GM23248 (cell line): ENCODE data around the gene CDK3. TPM values are rescaled to one million over a fixed set of nuclear protein-coding genes. Genes with fewer than 3 reads are reported as not detected.

Experiments
- DNase-seq: peaks from one replicate; pipeline ENCODE4 v3.0.0-alpha.2; 2015
- H2AFZ ChIP-seq: fragments of 200-600 bp; sonication (generic); 2 replicates; pipeline ENCODE4 v1.6.1; 2016; ENCODE audit warnings: antibody characterized with exemption
- H3F3A ChIP-seq: fragments of 200-600 bp; sonication (generic); 2 replicates; pipeline ENCODE4 v1.6.1; 2016; ENCODE audit warnings: mild to moderate bottlenecking, antibody characterized with exemption, mixed run types; ENCODE audit not compliant: insufficient read depth
- H3K27ac ChIP-seq: fragments of 200-600 bp; sonication (generic); 2 replicates; pipeline ENCODE4 v1.5.1; 2016; ENCODE audit warnings: mild to moderate bottlenecking
- H3K27me3 ChIP-seq: fragments of 200-600 bp; sonication (generic); replicated peaks from 2 replicates; pipeline ENCODE4 v1.6.1; 2016; ENCODE audit warnings: mild to moderate bottlenecking; ENCODE audit not compliant: insufficient read depth
- H3K36me3 ChIP-seq: fragments of 200-600 bp; sonication (generic); 2 replicates; pipeline ENCODE4 v1.6.1; 2016; ENCODE audit warnings: low read depth, mild to moderate bottlenecking
- H3K4me1 ChIP-seq: fragments of 200-600 bp; sonication (generic); 2 replicates; pipeline ENCODE4 v1.6.1; 2016; ENCODE audit warnings: mild to moderate bottlenecking; ENCODE audit not compliant: insufficient read depth
- H3K4me2 ChIP-seq: fragments of 200-600 bp; sonication (generic); one replicate; pipeline ENCODE4 v1.6.1; 2016; ENCODE audit warnings: mild to moderate bottlenecking; ENCODE audit not compliant: unreplicated experiment
- H3K4me3 ChIP-seq: fragments of 200-600 bp; sonication (generic); 2 replicates; pipeline ENCODE4 v1.5.1; 2016; ENCODE audit warnings: mild to moderate bottlenecking
- H3K79me2 ChIP-seq: fragments of 200-600 bp; sonication (generic); 2 replicates; pipeline ENCODE4 v1.6.1; 2016; ENCODE audit warnings: mild to moderate bottlenecking; ENCODE audit not compliant: insufficient read depth
- H3K9ac ChIP-seq: fragments of 200-600 bp; sonication (generic); 2 replicates; pipeline ENCODE4 v1.6.1; 2016; ENCODE audit warnings: mild to moderate bottlenecking
- H3K9me2 ChIP-seq: fragments of 200-600 bp; sonication (generic); 2 replicates; pipeline ENCODE4 v1.6.1; 2016; ENCODE audit warnings: mixed run types, mild to moderate bottlenecking, moderate library complexity; ENCODE audit not compliant: insufficient read depth
- H3K9me3 ChIP-seq: fragments of 200-600 bp; sonication (generic); one replicate; pipeline ENCODE4 v1.6.1; 2017; ENCODE audit warnings: low read depth
- H4K20me1 ChIP-seq: fragments of 200-600 bp; sonication (generic); 2 replicates; pipeline ENCODE4 v1.6.0; 2016; ENCODE audit not compliant: insufficient read depth
- EZH2 ChIP-seq: fragments of 200-600 bp; sonication (generic); IDR thresholded peaks from 2 replicates; pipeline ENCODE4 v1.6.1; 2018; ENCODE audit warnings: antibody characterized with exemption, mild to moderate bottlenecking; ENCODE audit not compliant: insufficient read depth, poor library complexity, severe bottlenecking
- EZH2phosphoT487 ChIP-seq: fragments of 200-600 bp; sonication (generic); IDR thresholded peaks from 2 replicates; pipeline ENCODE4 v1.6.1; 2018; ENCODE audit warnings: antibody characterized with exemption, moderate library complexity, mild to moderate bottlenecking, low read depth; ENCODE audit not compliant: insufficient read depth
- WGBS, 2 experiments: methylation state at CpG; one replicate each; pipeline ENCODE4 v1.1.6; 2015 to 2017; ENCODE audit warnings: low lambda C conversion rate in 2 of 2, low coverage in 1 of 2; ENCODE audit errors: missing lambda C conversion rate in 2 of 2; 5-methylcytosine and 5-hydroxymethylcytosine counted together
- in situ Hi-C: fragments of 300-500 bp; cut with MboI; formaldehyde crosslinking; loops from 2 replicates; pipeline ENCODE4 v1.15.0; 2020
- polyA plus RNA-seq: library from polyadenylated mRNA; unstranded; fragments of >200 nt; fragmentation: Nextera tagmentation; extraction: Ambion mirVana; gene quantifications from 2 replicates; pipeline ENCODE4 v1.2.1, GENCODE V29; 2016
- total RNA-seq: library from RNA; depleted of rRNA; stranded (reverse); fragments of >200 nt; shearing (Covaris generic); gene quantifications from 2 replicates; pipeline ENCODE4 v1.2.3, GENCODE V29; 2014

The CDK3 gene
- total and polyA plus RNA-seq, 2 experiments from 2014 or later: 0.43 to 2.0 TPM

DNA sequence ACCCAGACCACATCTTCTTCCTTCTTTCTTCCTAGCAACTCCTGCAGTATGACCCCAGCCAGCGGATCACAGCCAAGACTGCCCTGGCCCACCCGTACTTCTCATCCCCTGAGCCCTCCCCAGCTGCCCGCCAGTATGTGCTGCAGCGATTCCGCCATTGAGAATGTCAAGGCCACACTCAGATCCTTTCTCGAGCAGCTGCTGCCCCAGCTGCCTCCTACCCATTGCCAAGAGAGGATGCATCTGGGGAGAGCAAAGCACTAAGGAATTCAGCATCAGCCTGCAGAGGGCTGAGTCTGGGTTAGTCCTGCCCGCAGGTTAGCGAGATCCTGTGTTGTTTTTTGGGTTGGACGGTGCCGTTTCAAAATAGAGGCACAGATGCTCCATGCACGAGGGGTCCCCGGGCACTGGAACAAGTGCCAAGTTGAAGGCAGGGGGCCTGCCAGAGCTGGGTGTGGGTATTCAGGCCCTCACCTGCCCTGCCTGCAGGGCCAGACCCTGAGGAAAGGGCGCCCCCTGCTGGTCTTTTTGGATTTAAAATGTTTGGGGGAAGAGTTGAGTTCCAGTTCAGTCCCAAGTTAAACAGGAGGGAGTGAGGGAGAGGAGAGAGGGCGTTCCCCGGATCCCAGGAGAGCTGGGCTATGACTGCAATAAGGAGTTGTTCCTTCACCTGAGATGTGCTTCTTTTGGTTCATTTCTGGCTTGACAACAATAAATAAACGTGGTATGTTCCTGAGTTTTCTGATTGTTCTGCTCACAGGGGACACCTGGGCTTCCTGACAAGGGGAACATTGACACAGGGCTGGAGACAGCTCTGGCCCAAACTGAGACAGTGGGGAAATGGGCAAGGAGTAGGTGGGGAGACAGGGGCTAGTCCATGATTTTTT, 4.9 kb downstream of the CDK3 start:
- Histone ChIP-seq H3F3A (no peaks in the 10 kb centered on the region), H3K79me2 (no peaks in the 10 kb centered on the region), H3K27ac (no peak overlapping the region), H3K4me1 (no peaks in the 10 kb centered on the region), H2AFZ (no peak overlapping the region), H3K4me3 (no peak overlapping the region), H3K9me2 (no peaks in the 10 kb centered on the region), H3K4me2 (no peak overlapping the region), H4K20me1 (no peaks in the 10 kb centered on the region), H3K27me3 (no peaks in the 10 kb centered on the region), H3K36me3 (no peaks in the 10 kb centered on the region), H3K9ac (no peak overlapping the region), H3K9me3 (no peaks in the 10 kb centered on the region)
- in situ Hi-C loops: no loop called here
- peak; percentile 67 for DNase-seq
- 42 to 44% methylated on average over 16 of the region's 16 CpGs for WGBS, 2 experiments
- TF ChIP-seq EZH2phosphoT487: no peak
- no peak for TF ChIP-seq EZH2

DNA sequence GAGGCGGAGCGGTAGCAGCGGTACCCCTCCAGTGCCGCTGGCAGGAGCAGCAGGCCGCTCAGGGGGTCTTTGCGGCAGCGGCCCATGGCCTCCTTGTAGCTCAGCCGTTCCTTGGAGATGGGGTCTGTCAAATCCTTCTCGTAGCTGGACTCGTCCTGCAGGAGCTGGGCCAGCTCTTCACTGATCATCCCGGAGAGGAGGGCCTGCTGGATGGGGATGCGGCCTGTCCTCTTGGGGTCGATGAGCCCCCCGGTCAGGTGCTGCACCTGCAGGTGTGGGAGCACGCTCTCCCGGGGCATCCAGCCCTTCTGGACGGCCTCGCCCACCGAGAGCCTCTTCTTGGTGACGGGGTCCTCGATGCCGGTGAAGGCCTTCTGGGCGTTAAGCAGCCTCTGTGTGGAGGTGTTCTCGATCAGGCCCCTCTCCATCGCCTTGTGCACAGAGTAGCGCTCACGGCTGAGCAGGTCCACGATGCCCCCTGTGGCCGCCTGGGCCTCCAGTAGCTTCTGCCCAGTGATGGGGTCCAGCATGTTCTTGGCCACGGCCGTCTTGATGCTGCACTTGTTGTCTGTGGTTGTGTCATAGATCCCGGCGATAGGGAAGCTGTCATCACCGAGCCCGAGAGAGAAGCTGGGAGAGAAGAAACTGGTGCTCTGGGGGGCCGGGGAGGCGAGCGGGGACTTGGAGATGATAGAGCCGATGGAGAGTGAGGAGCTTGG, 6.6 kb downstream of the CDK3 start:
- no peaks in the 10 kb centered on the region for H3K9me2 ChIP-seq
- no peaks in the 10 kb centered on the region for H3K9me3 ChIP-seq
- no peak overlapping the region for H3K9ac ChIP-seq
- no peak for DNase-seq
- no peaks in the 10 kb centered on the region for H3F3A ChIP-seq
- no peak overlapping the region for H3K4me2 ChIP-seq
- no peaks in the 10 kb centered on the region for H3K27me3 ChIP-seq
- H4K20me1 ChIP-seq: no peaks in the 10 kb centered on the region
- no peak overlapping the region for H3K4me3 ChIP-seq
- WGBS, 2 experiments: 79 to 84% methylated on average over 27 to 39 of the region's 39 CpGs
- no peak for TF ChIP-seq EZH2phosphoT487
- no peaks in the 10 kb centered on the region for H3K4me1 ChIP-seq
- no peaks in the 10 kb centered on the region for H3K36me3 ChIP-seq
- in situ Hi-C loops: no loop called here
- no peak overlapping the region for H3K27ac ChIP-seq
- H2AFZ ChIP-seq: no peak overlapping the region
- no peaks in the 10 kb centered on the region for H3K79me2 ChIP-seq

DNA sequence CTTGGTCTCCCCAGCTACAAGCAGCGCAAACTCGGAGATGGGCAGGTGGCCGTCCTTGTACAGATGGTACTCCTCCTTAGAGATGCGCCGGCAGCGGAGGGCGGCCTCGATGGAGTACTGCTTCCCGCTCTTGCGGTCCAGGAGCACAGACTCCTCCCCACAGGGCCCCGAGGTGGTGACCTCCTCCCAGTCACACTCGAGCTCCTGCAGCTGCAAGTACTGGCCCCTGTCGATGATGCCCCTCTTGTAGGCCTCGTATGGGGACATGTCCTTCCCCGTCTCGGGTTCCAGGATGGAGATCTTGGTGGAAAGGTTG, 7.2 kb downstream of the CDK3 start:
- no peak for DNase-seq
- no peaks in the 10 kb centered on the region for H4K20me1 ChIP-seq
- H3K4me3 ChIP-seq: no peak overlapping the region
- H3K27me3 ChIP-seq: no peaks in the 10 kb centered on the region
- H3K4me1 ChIP-seq: no peaks in the 10 kb centered on the region
- H3F3A ChIP-seq: no peaks in the 10 kb centered on the region
- no peaks in the 10 kb centered on the region for H3K9me2 ChIP-seq
- no peak for TF ChIP-seq EZH2phosphoT487
- TF ChIP-seq EZH2: no peak
- H3K9ac ChIP-seq: no peak overlapping the region
- no peak overlapping the region for H3K4me2 ChIP-seq
- H2AFZ ChIP-seq: no peak overlapping the region
- no peaks in the 10 kb centered on the region for H3K36me3 ChIP-seq
- in situ Hi-C loops: no loop called here
- H3K9me3 ChIP-seq: no peaks in the 10 kb centered on the region
- 70 to 78% methylated on average over 16 of the region's 16 CpGs for WGBS, 2 experiments
- no peaks in the 10 kb centered on the region for H3K79me2 ChIP-seq
- no peak overlapping the region for H3K27ac ChIP-seq

DNA sequence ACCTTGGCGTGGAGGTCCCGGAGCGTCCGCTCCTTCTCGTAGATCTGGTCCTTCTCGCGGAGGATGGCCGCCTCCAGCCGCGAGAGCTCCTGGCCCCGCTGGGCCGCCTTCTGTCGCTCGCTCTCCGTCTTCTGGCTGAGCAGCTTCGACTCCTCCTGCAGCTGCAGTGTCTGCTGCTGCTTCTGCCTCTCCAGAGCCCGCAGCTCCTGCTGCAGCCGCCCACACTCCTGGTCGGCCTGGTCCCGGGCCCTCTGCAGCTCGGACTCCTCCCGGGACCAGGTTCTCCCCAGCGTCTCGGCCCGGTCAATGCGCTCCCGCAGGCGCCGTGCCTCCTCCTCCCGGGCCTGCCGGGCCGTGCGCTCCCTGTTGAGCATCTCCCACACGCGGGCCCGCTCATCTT, 7.6 kb downstream of the CDK3 start:
- Histone ChIP-seq H3K4me1 (no peaks in the 10 kb centered on the region), H3K9ac (no peak overlapping the region), H3K4me3 (no peak overlapping the region), H3K9me3 (no peaks in the 10 kb centered on the region), H3K79me2 (no peaks in the 10 kb centered on the region), H3F3A (no peaks in the 10 kb centered on the region), H2AFZ (no peak overlapping the region), H3K27ac (no peak overlapping the region), H4K20me1 (no peaks in the 10 kb centered on the region), H3K36me3 (no peaks in the 10 kb centered on the region), H3K27me3 (no peaks in the 10 kb centered on the region), H3K4me2 (no peak overlapping the region), H3K9me2 (no peaks in the 10 kb centered on the region)
- TF ChIP-seq EZH2phosphoT487 (no peak), EZH2 (no peak)
- 90 to 91% methylated on average over 25 to 36 of the region's 36 CpGs for WGBS, 2 experiments
- in situ Hi-C loops: no loop called here
- no peak for DNase-seq
